Measurements from ENCODE around the gene INKA2. TPM values are rescaled to one million over a fixed set of nuclear protein-coding genes. Genes with fewer than 3 reads are reported as not detected.

INKA2 gene
- total and polyA plus RNA-seq, 7 experiments from 2014 or later, result 0.94 to 5.6 (median 2.3) TPM; not detected in 4

DNA sequence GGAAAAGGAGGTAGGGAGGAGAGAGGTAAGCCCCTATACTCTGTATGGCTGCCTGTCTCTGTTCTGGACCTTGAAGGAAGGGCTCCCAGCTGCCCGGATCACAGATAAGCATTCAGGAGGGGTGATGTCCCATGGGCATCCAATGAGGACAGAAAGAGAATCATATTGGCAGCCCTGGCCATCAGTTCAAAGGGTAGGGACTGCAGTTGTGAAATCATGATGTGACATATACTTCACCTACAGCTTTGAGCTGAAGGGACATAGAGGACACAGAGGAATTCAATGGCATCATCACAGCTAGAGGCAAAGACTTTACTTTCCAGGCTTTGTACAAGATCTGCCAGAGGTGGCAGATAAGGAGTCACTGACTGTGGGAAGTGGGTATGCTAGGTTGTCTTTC, 38.1 kb upstream of the INKA2 start:
- Mint-ChIP-seq H3K27ac (no peak overlapping the region), H3K4me1 (no peaks in the 10 kb centered on the region), H3K9me3 (no peaks in the 10 kb centered on the region), H3K36me3 (peaks cover 0 to 26% (median 7%) of the 10 kb centered on the region in 5 donors), H3K4me3 (no peak overlapping the region), H3K27me3 (peaks cover 0 to 8% (median 0%) of the 10 kb centered on the region in 5 donors)
- Histone ChIP-seq H3K9me3 (ENCODE audit: control insufficient read depth in 2 of 3, low read length in 3 of 3) (no peaks in the 10 kb centered on the region), H3K27ac (ENCODE audit: low read depth, low read length) (no peak overlapping the region), H3K36me3 (ENCODE audit: control insufficient read depth in 2 of 3, insufficient read depth in 3 of 3, low read length in 3 of 3) (no peaks in the 10 kb centered on the region), H3K4me3 (ENCODE audit: low read length) (no peak overlapping the region), H3K4me1 (ENCODE audit: control insufficient read depth in 2 of 2, insufficient read depth in 2 of 2, low read length in 2 of 2) (no peaks in the 10 kb centered on the region), H3K27me3 (ENCODE audit: control insufficient read depth in 2 of 2, insufficient read depth in 2 of 2, low read length in 2 of 2) (no peaks in the 10 kb centered on the region)
- ATAC-seq, result no peak
- no peak for DNase-seq
- CTCF ChIA-PET, result no interaction called here
- POLR2A ChIA-PET, result no interaction called here
- intact Hi-C loops (cut with micrococcal nuclease), result no loop called here

DNA sequence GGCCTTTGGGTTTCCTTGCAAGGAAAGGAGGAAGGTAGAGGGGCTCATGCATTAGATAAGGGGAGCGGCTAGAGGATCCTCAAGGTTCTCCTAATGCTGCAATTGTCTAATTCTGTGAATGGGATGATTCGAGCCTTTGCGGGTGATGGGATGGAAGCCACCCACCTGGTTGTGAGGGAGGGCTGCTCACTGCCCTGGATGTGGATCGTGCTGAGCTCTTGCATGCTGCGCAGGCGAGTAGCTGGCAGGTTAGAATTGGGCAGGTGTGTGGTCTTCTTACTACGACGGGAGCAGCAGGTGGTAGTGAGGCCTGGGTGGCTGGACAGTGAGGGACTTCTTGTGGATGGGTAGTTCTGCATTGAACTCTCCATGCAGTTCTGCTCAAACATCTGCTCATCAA, 37.7 kb upstream of the INKA2 start:
- Mint-ChIP-seq H3K27ac (peak overlapping the region in 1 of 9 donors; percentile 6), H3K4me3 (no peak overlapping the region), H3K9me3 (no peaks in the 10 kb centered on the region), H3K36me3 (peaks cover 0 to 26% (median 7%) of the 10 kb centered on the region in 5 donors), H3K4me1 (no peaks in the 10 kb centered on the region), H3K27me3 (peaks cover 0 to 8% (median 0%) of the 10 kb centered on the region in 5 donors)
- no peak overlapping the region for H3K4me3 ChIP-seq (ENCODE audit: low read length)
- H3K27me3 ChIP-seq (ENCODE audit: control insufficient read depth in 2 of 2, insufficient read depth in 2 of 2, low read length in 2 of 2), result no peaks in the 10 kb centered on the region
- no peak for DNase-seq
- intact Hi-C loops (cut with micrococcal nuclease), result no loop called here
- H3K27ac ChIP-seq (ENCODE audit: low read depth, low read length), result no peak overlapping the region
- ChIA-PET CTCF (no interaction called here), POLR2A (no interaction called here)
- H3K4me1 ChIP-seq (ENCODE audit: control insufficient read depth in 2 of 2, insufficient read depth in 2 of 2, low read length in 2 of 2), result no peaks in the 10 kb centered on the region
- no peak for ATAC-seq
- no peaks in the 10 kb centered on the region for H3K9me3 ChIP-seq (ENCODE audit: control insufficient read depth in 2 of 3, low read length in 3 of 3)
- no peaks in the 10 kb centered on the region for H3K36me3 ChIP-seq (ENCODE audit: control insufficient read depth in 2 of 3, insufficient read depth in 3 of 3, low read length in 3 of 3)

DNA sequence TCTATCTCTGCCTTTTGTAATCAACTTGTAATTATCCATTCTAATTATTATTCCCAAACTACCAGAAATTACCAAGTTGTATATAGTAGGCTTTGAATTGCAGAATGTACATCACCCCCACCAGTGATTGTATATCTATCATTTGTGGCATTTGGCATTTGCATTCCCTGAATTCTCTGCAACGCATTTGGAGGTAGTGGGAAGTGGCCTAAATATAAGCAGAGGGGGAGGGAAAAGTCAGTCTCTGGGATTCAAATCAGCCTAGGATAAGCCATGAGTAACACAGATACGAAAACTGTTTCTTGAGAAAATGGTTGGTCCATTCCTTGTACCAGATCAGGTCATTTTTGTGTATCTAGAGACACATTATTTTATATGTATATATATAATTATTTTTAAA, 37.2 kb upstream of the INKA2 start:
- no peak overlapping the region for H3K4me3 ChIP-seq (ENCODE audit: low read length)
- no peaks in the 10 kb centered on the region for H3K4me1 ChIP-seq (ENCODE audit: control insufficient read depth in 2 of 2, insufficient read depth in 2 of 2, low read length in 2 of 2)
- no peaks in the 10 kb centered on the region for H3K36me3 ChIP-seq (ENCODE audit: control insufficient read depth in 2 of 3, insufficient read depth in 3 of 3, low read length in 3 of 3)
- Mint-ChIP-seq H3K27me3 (peaks cover 0 to 8% (median 0%) of the 10 kb centered on the region in 5 donors), H3K36me3 (peaks cover 0 to 25% (median 7%) of the 10 kb centered on the region in 5 donors), H3K27ac (peak overlapping the region in 1 of 9 donors; percentile 25), H3K4me3 (no peak overlapping the region), H3K4me1 (no peaks in the 10 kb centered on the region), H3K9me3 (no peaks in the 10 kb centered on the region)
- CTCF ChIA-PET, result no interaction called here
- POLR2A ChIA-PET, result no interaction called here
- no peaks in the 10 kb centered on the region for H3K27me3 ChIP-seq (ENCODE audit: control insufficient read depth in 2 of 2, insufficient read depth in 2 of 2, low read length in 2 of 2)
- ATAC-seq (no peak), DNase-seq (no peak)
- H3K27ac ChIP-seq (ENCODE audit: low read depth, low read length), result no peak overlapping the region
- no peaks in the 10 kb centered on the region for H3K9me3 ChIP-seq (ENCODE audit: control insufficient read depth in 2 of 3, low read length in 3 of 3)
- intact Hi-C loops (cut with micrococcal nuclease), result no loop called here

DNA sequence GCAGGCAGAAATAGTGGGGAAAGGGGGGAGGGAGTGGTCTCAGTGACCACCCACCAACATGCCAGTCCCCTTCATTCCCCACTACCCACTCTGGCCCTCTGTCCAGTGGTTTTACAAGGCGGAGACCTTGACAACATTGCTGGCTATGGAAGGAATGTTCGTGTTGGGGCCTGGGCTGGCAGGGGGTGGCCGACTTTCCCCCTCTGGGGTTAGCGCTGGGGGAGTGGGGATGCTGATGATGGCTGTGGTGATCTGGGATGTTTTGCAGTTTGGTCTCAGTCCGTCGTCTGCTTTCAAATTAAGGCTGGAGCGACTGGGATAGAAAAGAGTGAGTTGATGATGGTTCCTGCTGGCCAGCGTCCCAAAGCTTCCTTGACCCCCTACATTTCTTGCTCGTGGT, 36.8 kb upstream of the INKA2 start:
- H3K27ac ChIP-seq (ENCODE audit: low read depth, low read length), result no peak overlapping the region
- POLR2A ChIA-PET, result no interaction called here
- peaks cover 0 to 6% (median 0%) of the 10 kb centered on the region in 5 donors for H3K27me3 Mint-ChIP-seq
- peaks cover 0 to 20% (median 7%) of the 10 kb centered on the region in 5 donors for H3K36me3 Mint-ChIP-seq
- H3K4me3 Mint-ChIP-seq, result no peak overlapping the region
- DNase-seq (no peak), ATAC-seq (no peak)
- CTCF ChIA-PET, result no interaction called here
- intact Hi-C loops (cut with micrococcal nuclease), result no loop called here
- H3K4me1 Mint-ChIP-seq, result no peaks in the 10 kb centered on the region
- peak overlapping the region in 1 of 9 donors; percentile 25 for H3K27ac Mint-ChIP-seq
- no peaks in the 10 kb centered on the region for H3K9me3 ChIP-seq (ENCODE audit: control insufficient read depth in 2 of 3, low read length in 3 of 3)
- no peak overlapping the region for H3K4me3 ChIP-seq (ENCODE audit: low read length)
- H3K27me3 ChIP-seq (ENCODE audit: control insufficient read depth in 2 of 2, insufficient read depth in 2 of 2, low read length in 2 of 2), result no peaks in the 10 kb centered on the region
- H3K36me3 ChIP-seq (ENCODE audit: control insufficient read depth in 2 of 3, insufficient read depth in 3 of 3, low read length in 3 of 3), result peaks cover 0 to 3% (median 0%) of the 10 kb centered on the region in 3 experiments
- H3K4me1 ChIP-seq (ENCODE audit: control insufficient read depth in 2 of 2, insufficient read depth in 2 of 2, low read length in 2 of 2), result no peaks in the 10 kb centered on the region
- H3K9me3 Mint-ChIP-seq, result no peaks in the 10 kb centered on the region

DNA sequence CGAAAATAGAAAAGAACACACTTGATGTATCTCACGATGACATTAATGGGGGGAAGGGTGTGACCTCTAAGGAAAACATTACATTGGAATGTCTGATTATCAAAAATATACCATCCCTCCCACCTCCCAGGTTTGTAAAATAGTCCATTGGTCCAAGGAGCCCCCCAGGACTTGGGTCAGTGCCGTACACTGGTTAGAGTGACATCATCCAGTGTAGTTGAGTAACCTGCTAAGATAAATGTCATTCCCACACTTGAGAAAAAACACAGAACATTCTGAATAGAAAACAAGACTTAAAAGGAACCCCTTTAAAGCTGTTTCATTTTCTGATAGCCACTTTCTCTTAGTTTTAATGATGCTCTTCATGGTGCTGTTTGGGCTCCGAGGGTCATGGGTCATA, 31.7 kb upstream of the INKA2 start:
- DNase-seq, result no peak
- no peak for ATAC-seq
- Mint-ChIP-seq H3K27ac (no peak overlapping the region), H3K36me3 (peaks cover 0 to 10% (median 0%) of the 10 kb centered on the region in 5 donors), H3K27me3 (no peaks in the 10 kb centered on the region), H3K9me3 (no peaks in the 10 kb centered on the region), H3K4me3 (no peak overlapping the region), H3K4me1 (peaks cover 0 to 10% (median 4%) of the 10 kb centered on the region in 7 donors)
- ChIA-PET CTCF (interaction anchor here (1.3 to 4.8 kb wide), 3 partner anchors 57 to 289 kb away, joined by 3 to 32 read pairs (median 12); no protein-coding TSS in a partner anchor), POLR2A (no interaction called here)
- Histone ChIP-seq H3K27me3 (ENCODE audit: control insufficient read depth in 2 of 2, insufficient read depth in 2 of 2, low read length in 2 of 2) (no peaks in the 10 kb centered on the region), H3K4me3 (ENCODE audit: low read length) (no peak overlapping the region), H3K27ac (ENCODE audit: low read depth, low read length) (no peak overlapping the region), H3K4me1 (ENCODE audit: control insufficient read depth in 2 of 2, insufficient read depth in 2 of 2, low read length in 2 of 2) (no peaks in the 10 kb centered on the region), H3K9me3 (ENCODE audit: control insufficient read depth in 2 of 3, low read length in 3 of 3) (no peaks in the 10 kb centered on the region), H3K36me3 (ENCODE audit: control insufficient read depth in 2 of 3, insufficient read depth in 3 of 3, low read length in 3 of 3) (peaks cover 0 to 12% (median 4%) of the 10 kb centered on the region in 3 experiments)
- intact Hi-C loops (cut with micrococcal nuclease), result no loop called here

DNA sequence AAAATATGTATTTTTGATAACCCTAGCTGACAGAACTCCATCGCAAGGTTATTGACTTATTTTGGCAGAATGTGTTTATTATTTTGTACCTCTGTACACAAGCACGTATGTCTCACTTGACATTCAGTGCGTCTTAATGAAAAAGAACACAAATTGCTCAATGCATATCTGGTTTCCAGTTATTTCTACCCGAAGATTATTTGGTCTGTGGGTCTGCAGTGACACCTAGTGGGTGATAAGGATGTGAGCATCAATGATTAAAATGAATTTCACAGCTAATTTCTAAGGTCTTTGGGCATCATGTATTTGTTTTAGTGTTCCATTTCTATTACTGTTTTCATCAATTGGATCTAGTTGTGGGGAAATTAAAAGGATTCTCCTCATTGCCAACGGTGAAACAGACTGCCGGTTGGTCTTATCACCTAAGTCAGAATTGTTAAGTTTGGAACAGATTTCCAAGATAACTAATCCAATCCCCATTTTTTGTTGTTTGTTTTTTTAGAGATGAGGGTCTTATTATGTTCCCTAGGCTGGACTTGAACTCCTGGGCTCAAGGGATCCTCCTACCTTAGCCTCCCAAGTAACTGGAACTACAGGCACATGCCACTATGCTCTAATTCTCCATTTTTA, 30.4 kb upstream of the INKA2 start:
- H3K9me3 Mint-ChIP-seq, result no peaks in the 10 kb centered on the region
- H3K36me3 Mint-ChIP-seq, result peaks cover 0 to 19% (median 0%) of the 10 kb centered on the region in 5 donors
- Histone ChIP-seq H3K4me1 (ENCODE audit: control insufficient read depth in 2 of 2, insufficient read depth in 2 of 2, low read length in 2 of 2) (no peaks in the 10 kb centered on the region), H3K4me3 (ENCODE audit: low read length) (no peak overlapping the region), H3K27ac (ENCODE audit: low read depth, low read length) (no peak overlapping the region), H3K36me3 (ENCODE audit: control insufficient read depth in 2 of 3, insufficient read depth in 3 of 3, low read length in 3 of 3) (peaks cover 0 to 24% (median 4%) of the 10 kb centered on the region in 3 experiments), H3K9me3 (ENCODE audit: control insufficient read depth in 2 of 3, low read length in 3 of 3) (no peaks in the 10 kb centered on the region), H3K27me3 (ENCODE audit: control insufficient read depth in 2 of 2, insufficient read depth in 2 of 2, low read length in 2 of 2) (no peaks in the 10 kb centered on the region)
- DNase-seq (peak in 7 of 9 donors; percentile 26 to 68 (median 55)), ATAC-seq (peak; percentile 82)
- peaks cover 0 to 10% (median 5%) of the 10 kb centered on the region in 7 donors for H3K4me1 Mint-ChIP-seq
- POLR2A ChIA-PET, result interaction anchor here (1.2 to 2.0 kb wide), 2 partner anchors 54 to 295 kb away, joined by 5 to 9 read pairs; no protein-coding TSS in a partner anchor
- peak overlapping the region in 4 of 9 donors; percentile 5 to 56 (median 40) for H3K27ac Mint-ChIP-seq
- intact Hi-C loops (cut with micrococcal nuclease), result loop anchor here (1.0 to 5.0 kb wide), 10 partner anchors 14 to 739 kb away; partner anchors contain the start of genes CEPT1 (in 1 of the 2), DDX20 (in 1 of the 2) and DRAM2 (in 1 of the 2)
- H3K4me3 Mint-ChIP-seq, result no peak overlapping the region
- CTCF ChIA-PET, result interaction anchor here (0.6 to 6.4 kb wide), 17 partner anchors 9 to 739 kb away, joined by 3 to 83 read pairs (median 4); no protein-coding TSS in a partner anchor
- no peaks in the 10 kb centered on the region for H3K27me3 Mint-ChIP-seq

Data from naive thymus-derived CD4-positive, alpha-beta T cell (primary cell).